Left lung (tissue), 14 donors: ENCODE results near the gene SMIM1. TPM values are rescaled to one million over a fixed set of nuclear protein-coding genes. Genes with fewer than 3 reads are reported as not detected.
"Not testable (repeated sequence)": the region's sequence is repeated elsewhere in the genome, so short reads cannot be mapped to it uniquely, and the experiment has no call there.

Source experiments
- ATAC-seq: fragments of 200-7000 bp; cut with Tn5 transposase; one replicate; pipeline ENCODE4 v1.9.1; 2020; ENCODE audit warnings: moderate library complexity
- DNase-seq, 4 donors: peaks; one replicate each; pipeline ENCODE4 v3.0.0-alpha.2; 2013 to 2020
- H3K27ac ChIP-seq, 2 donors: fragments of 200-600 bp; sonication (generic) in 1 of 2; one replicate each; pipeline versions ENCODE4 v1.5.0 to v1.8.0; 2020 to 2021
- H3K27me3 ChIP-seq, 2 donors: fragments of 200-600 bp; sonication (generic) in 1 of 2; one replicate each; pipeline versions ENCODE4 v1.5.0 to v1.8.0; 2020 to 2021
- H3K36me3 ChIP-seq, 2 donors: fragments of 200-600 bp; sonication (generic) in 1 of 2; one replicate each; pipeline versions ENCODE4 v1.5.0 to v1.8.0; 2020 to 2021
- H3K4me1 ChIP-seq, 2 donors: fragments of 200-600 bp; one replicate each; pipeline ENCODE4 v1.8.0; 2021
- H3K4me3 ChIP-seq, 2 donors: fragments of 200-600 bp; sonication (generic) in 1 of 2; one replicate each; pipeline versions ENCODE4 v1.5.0 to v1.8.0; 2020 to 2021; ENCODE audit warnings: mild to moderate bottlenecking in 1 of 2
- H3K9me3 ChIP-seq, 2 donors: fragments of 200-600 bp; sonication (generic) in 1 of 2; one replicate each; pipeline versions ENCODE4 v1.5.0 to v1.8.0; 2020 to 2021
- CTCF ChIP-seq, 2 donors: fragments of 200-600 bp; sonication (generic) in 1 of 2; IDR thresholded peaks; one replicate each; pipeline versions ENCODE4 v1.5.0 to v1.8.0; 2021; ENCODE audit warnings: antibody characterized with exemption in 2 of 2
- intact Hi-C, 2 donors: fragments of 100-400 bp; cut with DNase I; formaldehyde crosslinking; loops; one replicate each; pipeline versions ENCODE4 v1.11.2 to v1.14.2; 2022
- long read RNA-seq, 12 donors: library from polyadenylated mRNA in 2 of 12; unstranded in 2 of 12; transcript quantifications; one replicate each; pipeline ENCODE4 v2.0.0 and lab custom pipeline, GENCODE V29; 2019 to 2026
- polyA plus RNA-seq, 6 donors: library from polyadenylated mRNA; unstranded; fragments of 120-200 nt; gene quantifications; one replicate each; pipeline ENCODE4 v1.2.1, GENCODE V29; 2013; ENCODE audit not compliant: insufficient read length in 6 of 6
- total RNA-seq, 2 donors: library from RNA; stranded (reverse); fragmentation: NEBNext Ultra II Directional; extraction: Animal tissue kit (Norgen Biotek cat#: 25700); gene quantifications; one replicate each; pipeline ENCODE4 v1.2.1, GENCODE V29; 2021
- donor health status: DM: no; HTN: yes; CAD: no.
- donor health status: DM: no; HTN: no; CAD: no.

Gene SMIM1
- total RNA-seq (1 to 10 TPM; 6.5 TPM), polyA plus RNA-seq (1 to 10 TPM; 1.6 to 7.4 (median 4.4) TPM)
- long read RNA-seq, donor 1, transcript SMIM1-204 (4 exons, 446 nt) = major isoform, 12 of 26 reads
- long read RNA-seq, donor 1, partial matches to known transcripts = 8 of 26 reads
- long read RNA-seq, donor 1, other reads (novel, unspliced or antisense) = 0 of 26 reads
- long read RNA-seq, donor 2, partial matches to known transcripts = 5 of 9 reads
- long read RNA-seq, donor 2, other reads (novel, unspliced or antisense) = 0 of 9 reads
- long read RNA-seq, donor 3, partial matches to known transcripts = 0 of 2 reads
- long read RNA-seq, donor 3, other reads (novel, unspliced or antisense) = 0 of 2 reads
- long read RNA-seq, donor 4, transcript SMIM1-204 (4 exons, 446 nt) = major isoform, 6 of 8 reads
- long read RNA-seq, donor 4, partial matches to known transcripts = 2 of 8 reads
- long read RNA-seq, donor 4, other reads (novel, unspliced or antisense) = 0 of 8 reads
- long read RNA-seq, donor 5, partial matches to known transcripts = 0 of 5 reads
- long read RNA-seq, donor 5, other reads (novel, unspliced or antisense) = 0 of 5 reads
- long read RNA-seq, donor 6, partial matches to known transcripts = 0 of 5 reads
- long read RNA-seq, donor 6, other reads (novel, unspliced or antisense) = 0 of 5 reads
- long read RNA-seq, donor 7, partial matches to known transcripts = 0 of 2 reads
- long read RNA-seq, donor 7, other reads (novel, unspliced or antisense) = 0 of 2 reads
- long read RNA-seq, donor 8, partial matches to known transcripts = 0 of 2 reads
- long read RNA-seq, donor 8, other reads (novel, unspliced or antisense) = 0 of 2 reads
- long read RNA-seq, donor 9 = 0 reads
- long read RNA-seq, donor 10, partial matches to known transcripts = 1 of 2 reads
- long read RNA-seq, donor 10, other reads (novel, unspliced or antisense) = 0 of 2 reads
- long read RNA-seq, donor 11, partial matches to known transcripts = 0 of 3 reads
- long read RNA-seq, donor 11, other reads (novel, unspliced or antisense) = 0 of 3 reads
- long read RNA-seq, donor 12, partial matches to known transcripts = 0 of 4 reads
- long read RNA-seq, donor 12, other reads (novel, unspliced or antisense) = 0 of 4 reads

GRCh38 chr1:3772715-3773571 is at the start of gene SMIM1:
Gene SMIM1 (plus strand): TSS chr1:3772749. CDS start chr1:3775374, 2,625 bp downstream.
- Histone ChIP-seq H3K4me1 (peaks cover 4 to 34% of the 10 kb centered on the region in 2 donors), H3K36me3 (peaks cover 0 to 2% of the 10 kb centered on the region in 2 donors), H3K4me3 (peak within 1 kb of the TSS; percentile 50 to 62), H3K27me3 (peaks cover 0 to 43% of the 10 kb centered on the region in 2 donors), H3K27ac (peak within 1 kb of the TSS in 1 of 2 donors; percentile 45), H3K9me3 (no peaks in the 10 kb centered on the region)
- intact Hi-C loops = no loop called here
- TF ChIP-seq CTCF (IDR thresholded peaks at IDR 0.05) = no peak
- DNase-seq (peak in 1 of 4 donors; percentile 77), ATAC-seq (peak; percentile 11)

GRCh38 chr1:3722846-3723245 is 49.7 kb upstream of the SMIM1 start:
- Histone ChIP-seq H3K27ac (no peak overlapping the region), H3K4me1 (peaks cover 0 to 14% of the 10 kb centered on the region in 2 donors), H3K36me3 (no peaks in the 10 kb centered on the region), H3K27me3 (peaks cover 0 to 28% of the 10 kb centered on the region in 2 donors), H3K4me3 (no peak overlapping the region), H3K9me3 (no peaks in the 10 kb centered on the region)
- DNase-seq (no peak), ATAC-seq (no peak)
- no peak for TF ChIP-seq CTCF (IDR thresholded peaks at IDR 0.05)
- intact Hi-C loops = no loop called here

- ATAC-seq (peak; percentile 83), DNase-seq (peak; percentile 45 to 93 (median 70))
- H3K4me1 ChIP-seq, H3K36me3 ChIP-seq, intact Hi-C loops, H3K4me3 ChIP-seq, H3K27ac ChIP-seq, H3K9me3 ChIP-seq: not testable (repeated sequence)
- peaks cover 0 to 28% of the 10 kb centered on the region in 2 donors for H3K27me3 ChIP-seq
- peak; percentile 89 to 97 for TF ChIP-seq CTCF (IDR thresholded peaks at IDR 0.05)
Observed at GRCh38 chr1:3724416-3725030, 48.0 kb upstream of the SMIM1 start.

GRCh38 chr1:3725366-3725765 is 47.2 kb upstream of the SMIM1 start:
- no peak overlapping the region for H3K27ac ChIP-seq
- H3K27me3 ChIP-seq = peaks cover 0 to 36% of the 10 kb centered on the region in 2 donors
- no peaks in the 10 kb centered on the region for H3K9me3 ChIP-seq
- TF ChIP-seq CTCF (IDR thresholded peaks at IDR 0.05) = no peak
- H3K36me3 ChIP-seq = no peaks in the 10 kb centered on the region
- ATAC-seq = no peak
- H3K4me1 ChIP-seq = peaks cover 0 to 3% of the 10 kb centered on the region in 2 donors
- no peak for DNase-seq
- H3K4me3 ChIP-seq = no peak overlapping the region
- intact Hi-C loops = no loop called here
